Measurements from ENCODE around the gene DCBLD1. TPM values are rescaled to one million over a fixed set of nuclear protein-coding genes. Genes with fewer than 3 reads are reported as not detected.

The DCBLD1 gene
- total and polyA plus RNA-seq, 2 of the 4 experiments (the other 2 are of a cell fraction) = 21.1 to 27.8 TPM

GRCh38 chr6:117459204-117459944 is 23.1 kb upstream of the DCBLD1 start:
- no TSS peak for BruUV-seq (replicated peaks)
- 0 out of 2 replicates have a peak overlapping the region, but pooled peaks have one; percentile 18 for H3K4ac ChIP-seq (ENCODE audit: low read depth, low read length)
- no peaks in the 10 kb centered on the region for H3K9me3 ChIP-seq (ENCODE audit: control insufficient read depth, insufficient read depth, low read length)
- no peak overlapping the region for H3K18ac ChIP-seq (ENCODE audit: low read depth, low read length)
- no peak overlapping the region for H2BK15ac ChIP-seq (ENCODE audit: low read depth, low read length)
- in situ Hi-C loops (cut with MboI; ENCODE audit: low sequenced_read_pairs) (no loop called here), dilution Hi-C loops (cut with HindIII; ENCODE audit: low sequenced_read_pairs, unreplicated experiment) (no loop called here), intact Hi-C loops (cut with micrococcal nuclease) (no loop called here)
- no peak overlapping the region for H2BK20ac ChIP-seq (ENCODE audit: low read depth, low read length)
- WGBS, 2 experiments (ENCODE audit: extremely low coverage in 2 of 2, insufficient read length in 1 of 2) = no CpG with 5 or more reads among the region's 2 CpGs
- no peak overlapping the region for H4K8ac ChIP-seq (ENCODE audit: low read depth in 2 of 2, low read length in 2 of 2)
- TF ChIP-seq, protein P1, sequence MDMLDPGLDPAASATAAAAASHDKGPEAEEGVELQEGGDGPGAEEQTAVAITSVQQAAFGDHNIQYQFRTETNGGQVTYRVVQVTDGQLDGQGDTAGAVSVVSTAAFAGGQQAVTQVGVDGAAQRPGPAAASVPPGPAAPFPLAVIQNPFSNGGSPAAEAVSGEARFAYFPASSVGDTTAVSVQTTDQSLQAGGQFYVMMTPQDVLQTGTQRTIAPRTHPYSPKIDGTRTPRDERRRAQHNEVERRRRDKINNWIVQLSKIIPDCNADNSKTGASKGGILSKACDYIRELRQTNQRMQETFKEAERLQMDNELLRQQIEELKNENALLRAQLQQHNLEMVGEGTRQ (IDR thresholded peaks at IDR 0.05; ENCODE audit: low read depth, low read length) = no peak
- peak; percentile 69 for TF ChIP-seq CEBPB (IDR thresholded peaks at IDR 0.05; ENCODE audit: low read depth, low read length)
- no peak overlapping the region for H3K4me2 ChIP-seq (ENCODE audit: low read depth, low read length)
- no peak overlapping the region for H3K9ac ChIP-seq (ENCODE audit: low read depth, low read length)
- H2AK9ac ChIP-seq (replicated peaks; ENCODE audit: low read depth, low read length, poor library complexity) = no peak overlapping the region
- H4K91ac ChIP-seq (ENCODE audit: insufficient read depth, low read depth, low read length) = no peak overlapping the region
- ChIA-PET POLR2A (ENCODE audit: unreplicated experiment) (no interaction called here), CTCF (interaction anchor here (1.0 kb wide), 1 partner anchor 9 kb away, joined by 3 read pairs; no protein-coding TSS in a partner anchor)
- H3K27ac ChIP-seq (ENCODE audit: insufficient read depth, low read length) = no peak overlapping the region
- H3K4me1 ChIP-seq (ENCODE audit: control insufficient read depth, insufficient read depth, low read length) = peaks cover 4% of the 10 kb centered on the region
- H3K36me3 ChIP-seq (ENCODE audit: control insufficient read depth, insufficient read depth, low read length) = no peaks in the 10 kb centered on the region
- no peak overlapping the region for H3K56ac ChIP-seq (ENCODE audit: extremely low read depth, insufficient read depth, low read length)
- no peaks in the 10 kb centered on the region for H3K79me1 ChIP-seq (ENCODE audit: low read depth in 1 of 2, low read length in 2 of 2)
- H4K5ac ChIP-seq (ENCODE audit: low read depth, low read length) = no peak overlapping the region
- H2AK5ac ChIP-seq (ENCODE audit: low read depth, low read length) = no peak overlapping the region
- no peak overlapping the region for H2AFZ ChIP-seq (replicated peaks; ENCODE audit: low read length, poor library complexity)
- DNase-seq (no peak), ATAC-seq (ENCODE audit: low read depth) (no peak)
- H4K20me1 ChIP-seq (ENCODE audit: insufficient read depth, low read length) = no peaks in the 10 kb centered on the region; the same call in 1 of the 2 replicates
- H3K27me3 ChIP-seq (ENCODE audit: control insufficient read depth, insufficient read depth, low read length) = no peaks in the 10 kb centered on the region
- H2BK5ac ChIP-seq (ENCODE audit: low read depth, low read length, poor library complexity, severe bottlenecking) = no peak overlapping the region
- H2BK120ac ChIP-seq (ENCODE audit: low read depth, low read length) = no peak overlapping the region
- no peak overlapping the region for H3K23ac ChIP-seq (ENCODE audit: low read depth, low read length)
- no peak overlapping the region for H3K14ac ChIP-seq (replicated peaks; ENCODE audit: low read depth, low read length)
- no peak overlapping the region for H3K4me3 ChIP-seq (ENCODE audit: insufficient read depth, low read depth, low read length)
- no peaks in the 10 kb centered on the region for H3K9me1 ChIP-seq (ENCODE audit: insufficient read depth, low read length)
